ENCODE results near the gene LIMCH1. TPM values are rescaled to one million over a fixed set of nuclear protein-coding genes. Genes with fewer than 3 reads are reported as not detected.

The LIMCH1 gene
- total RNA-seq, 1 experiment from 2014 or later: 3.3 TPM

DNA sequence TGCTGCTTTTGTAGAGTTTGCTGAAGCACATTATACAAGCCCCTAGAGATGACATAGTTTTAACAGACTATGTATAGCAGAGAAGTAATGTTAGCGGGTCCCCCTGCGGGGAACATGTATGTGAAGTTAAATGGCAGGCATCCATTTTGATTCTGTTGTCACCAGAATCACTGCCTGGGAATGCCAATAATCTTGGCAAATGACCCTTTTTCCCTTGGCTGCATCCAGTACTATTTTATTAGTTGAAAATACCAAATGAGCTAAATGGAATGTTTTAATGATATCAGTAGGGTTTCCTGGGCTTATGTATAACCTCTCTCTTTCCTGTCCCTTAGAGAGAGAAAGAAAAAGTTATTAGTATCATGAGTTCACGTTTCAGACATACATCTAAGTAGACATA is 93.6 kb downstream of the LIMCH1 start:
- no peak overlapping the region for H2BK20ac ChIP-seq (ENCODE audit: low read depth, low read length, poor library complexity, severe bottlenecking)
- H3T11ph ChIP-seq (ENCODE audit: low read length): no peak overlapping the region
- no peak overlapping the region for H3K23ac ChIP-seq (ENCODE audit: insufficient read length, low read depth, low read length)
- TF ChIP-seq, protein P1, sequence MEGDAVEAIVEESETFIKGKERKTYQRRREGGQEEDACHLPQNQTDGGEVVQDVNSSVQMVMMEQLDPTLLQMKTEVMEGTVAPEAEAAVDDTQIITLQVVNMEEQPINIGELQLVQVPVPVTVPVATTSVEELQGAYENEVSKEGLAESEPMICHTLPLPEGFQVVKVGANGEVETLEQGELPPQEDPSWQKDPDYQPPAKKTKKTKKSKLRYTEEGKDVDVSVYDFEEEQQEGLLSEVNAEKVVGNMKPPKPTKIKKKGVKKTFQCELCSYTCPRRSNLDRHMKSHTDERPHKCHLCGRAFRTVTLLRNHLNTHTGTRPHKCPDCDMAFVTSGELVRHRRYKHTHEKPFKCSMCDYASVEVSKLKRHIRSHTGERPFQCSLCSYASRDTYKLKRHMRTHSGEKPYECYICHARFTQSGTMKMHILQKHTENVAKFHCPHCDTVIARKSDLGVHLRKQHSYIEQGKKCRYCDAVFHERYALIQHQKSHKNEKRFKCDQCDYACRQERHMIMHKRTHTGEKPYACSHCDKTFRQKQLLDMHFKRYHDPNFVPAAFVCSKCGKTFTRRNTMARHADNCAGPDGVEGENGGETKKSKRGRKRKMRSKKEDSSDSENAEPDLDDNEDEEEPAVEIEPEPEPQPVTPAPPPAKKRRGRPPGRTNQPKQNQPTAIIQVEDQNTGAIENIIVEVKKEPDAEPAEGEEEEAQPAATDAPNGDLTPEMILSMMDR (conservative IDR thresholded peaks at IDR 0.05): no peak
- H3K18ac ChIP-seq (ENCODE audit: insufficient read length, low read depth, low read length): no peak overlapping the region
- H3K9me3 ChIP-seq (ENCODE audit: control insufficient read depth, low read depth, low read length): no peaks in the 10 kb centered on the region
- no peak overlapping the region for H2BK12ac ChIP-seq (ENCODE audit: insufficient read length, low read depth, low read length)
- no peak overlapping the region for H2AFZ ChIP-seq (ENCODE audit: low read length)
- DNase-seq: no peak
- no peaks in the 10 kb centered on the region for H4K20me1 ChIP-seq (ENCODE audit: control insufficient read depth, insufficient read depth, insufficient read length)
- no peak overlapping the region for H2BK120ac ChIP-seq (ENCODE audit: low read depth, low read length, poor library complexity, severe bottlenecking)
- H2BK15ac ChIP-seq (ENCODE audit: low read depth, low read length): no peak overlapping the region
- H2AK5ac ChIP-seq (ENCODE audit: insufficient read length, low read length): no peak overlapping the region
- Mint-ChIP-seq H3K4me1 (peaks cover 4 to 7% of the 10 kb centered on the region in 2 experiments), H3K9me3 (no peaks in the 10 kb centered on the region), H3K27ac (no peak overlapping the region), H3K36me3 (ENCODE audit: insufficient read depth in 1 of 3, low read depth in 3 of 3) (no peaks in the 10 kb centered on the region), H3K4me3 (no peak overlapping the region), H3K27me3 (ENCODE audit: low read depth) (peaks cover 3% of the 10 kb centered on the region; the same call in 1 of the 2 replicates)
- no peak overlapping the region for H4K5ac ChIP-seq (ENCODE audit: insufficient read length, low read depth, low read length)
- no peak overlapping the region for H4K8ac ChIP-seq (replicated peaks; ENCODE audit: insufficient read length, low read depth, low read length)
- H3K4ac ChIP-seq (ENCODE audit: low read depth, low read length): no peak overlapping the region
- no peak overlapping the region for H4K91ac ChIP-seq (ENCODE audit: insufficient read length, low read depth, low read length)
- no peaks in the 10 kb centered on the region for H3K23me2 ChIP-seq (ENCODE audit: insufficient read length, low read depth, low read length, poor library complexity, severe bottlenecking)
- no peak overlapping the region for H3K4me2 ChIP-seq (ENCODE audit: insufficient read depth, insufficient read length, low read length)
- H3K27ac ChIP-seq (ENCODE audit: insufficient read length, low read depth, low read length): no peak overlapping the region
- H3K4me1 ChIP-seq (ENCODE audit: insufficient read depth, low read length): no peaks in the 10 kb centered on the region
- no peaks in the 10 kb centered on the region for H3K79me2 ChIP-seq (ENCODE audit: insufficient read depth, low read length)
- no peak overlapping the region for H2BK5ac ChIP-seq (ENCODE audit: insufficient read length, low read length)
- no peaks in the 10 kb centered on the region for H3K79me1 ChIP-seq (ENCODE audit: insufficient read depth, low read depth, low read length, poor library complexity, severe bottlenecking)
- no peak overlapping the region for H3K14ac ChIP-seq (ENCODE audit: insufficient read depth, low read length)
- H3K9ac ChIP-seq (ENCODE audit: extremely low read depth, insufficient read length, low read length): no peak overlapping the region
- no peak overlapping the region for H3K56ac ChIP-seq (ENCODE audit: insufficient read length, low read depth, low read length)
- WGBS (ENCODE audit: extremely low coverage, insufficient read length, low lambda C conversion rate): no CpG with 5 or more reads among the region's 3 CpGs
- H3K27me3 ChIP-seq (ENCODE audit: insufficient read depth, low read length): no peaks in the 10 kb centered on the region
